Measurements from ENCODE around the gene CSPG4. TPM values are rescaled to one million over a fixed set of nuclear protein-coding genes. Genes with fewer than 3 reads are reported as not detected.

The CSPG4 gene
- total RNA-seq, 1 experiment from 2014 or later, result 2.4 TPM

DNA sequence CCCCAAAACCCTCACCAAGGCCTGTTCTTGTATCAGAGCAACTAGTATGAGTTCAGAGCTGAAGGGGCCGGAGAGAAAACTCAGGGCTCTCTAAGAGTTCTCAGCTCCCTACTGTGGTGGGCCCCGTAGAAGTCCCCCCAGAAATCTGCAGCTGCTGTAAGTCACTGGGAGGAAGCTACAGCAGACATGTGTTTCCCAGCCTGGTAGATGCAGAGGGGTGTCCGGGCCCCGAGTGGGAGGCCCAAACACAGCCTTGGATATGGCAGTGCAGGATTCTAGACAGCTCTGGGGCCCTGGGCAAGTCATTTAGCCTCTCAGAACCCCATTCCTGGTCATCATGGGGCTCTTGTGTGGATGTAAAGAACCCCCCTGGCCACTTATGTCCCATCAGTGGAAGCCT is 39.2 kb upstream of the CSPG4 start:
- Histone ChIP-seq H3K9me2 (ENCODE audit: insufficient read depth) (no peaks in the 10 kb centered on the region), H3F3A (ENCODE audit: insufficient read depth, low read depth) (no peaks in the 10 kb centered on the region), H3K36me3 (ENCODE audit: low read depth) (no peaks in the 10 kb centered on the region), H3K27ac (no peak overlapping the region), H3K79me2 (ENCODE audit: low read depth) (no peaks in the 10 kb centered on the region), H4K20me1 (ENCODE audit: insufficient read depth) (no peaks in the 10 kb centered on the region), H3K4me1 (replicated peaks; ENCODE audit: insufficient read depth) (no peaks in the 10 kb centered on the region), H3K9me3 (ENCODE audit: insufficient read depth, low read depth) (no peaks in the 10 kb centered on the region), H3K4me2 (no peak overlapping the region), H2AFZ (no peak overlapping the region), H3K4me3 (no peak overlapping the region), H3K27me3 (ENCODE audit: insufficient read depth, low read depth) (no peaks in the 10 kb centered on the region)
- TF ChIP-seq CTCF (conservative IDR thresholded peaks at IDR 0.05) (no peak), EZH2 (IDR thresholded peaks at IDR 0.05; ENCODE audit: low read depth) (no peak)
- intact Hi-C loops (cut with micrococcal nuclease; ENCODE audit: unreplicated experiment), result no loop called here
- BruUV-seq (replicated peaks), result no TSS peak
- ChIA-PET CTCF (interaction anchor here (0.7 kb wide), 1 partner anchor 65 kb away, joined by 3 read pairs; no protein-coding TSS in a partner anchor), POLR2A (ENCODE audit: unreplicated experiment) (no interaction called here)
- DNase-seq, result no peak

- Histone ChIP-seq H3K4me3 (no peak overlapping the region), H3K9me2 (ENCODE audit: insufficient read depth) (no peaks in the 10 kb centered on the region), H3K79me2 (ENCODE audit: low read depth) (no peaks in the 10 kb centered on the region), H3K4me2 (no peak overlapping the region), H4K20me1 (ENCODE audit: insufficient read depth) (no peaks in the 10 kb centered on the region), H3K27me3 (ENCODE audit: insufficient read depth, low read depth) (no peaks in the 10 kb centered on the region), H3K36me3 (ENCODE audit: low read depth) (no peaks in the 10 kb centered on the region), H3K9me3 (ENCODE audit: insufficient read depth, low read depth) (no peaks in the 10 kb centered on the region), H2AFZ (no peak overlapping the region), H3F3A (ENCODE audit: insufficient read depth, low read depth) (no peaks in the 10 kb centered on the region), H3K27ac (no peak overlapping the region), H3K4me1 (replicated peaks; ENCODE audit: insufficient read depth) (no peaks in the 10 kb centered on the region)
- BruUV-seq (replicated peaks), result no TSS peak
- DNase-seq, result no peak
- CTCF ChIA-PET, result interaction anchor here (0.7 kb wide), 1 partner anchor 65 kb away, joined by 3 read pairs; no protein-coding TSS in a partner anchor
- intact Hi-C loops (cut with micrococcal nuclease; ENCODE audit: unreplicated experiment), result no loop called here
- TF ChIP-seq EZH2 (IDR thresholded peaks at IDR 0.05; ENCODE audit: low read depth) (no peak), CTCF (conservative IDR thresholded peaks at IDR 0.05) (no peak)
- POLR2A ChIA-PET (ENCODE audit: unreplicated experiment), result no interaction called here
Measured at GRCh38 chr15:75751116-75751875, 38.6 kb upstream of the CSPG4 start.

- ChIA-PET POLR2A (ENCODE audit: unreplicated experiment) (no interaction called here), CTCF (no interaction called here)
- no peak for TF ChIP-seq EZH2 (IDR thresholded peaks at IDR 0.05; ENCODE audit: low read depth)
- TF ChIP-seq CTCF (conservative IDR thresholded peaks at IDR 0.05), result no peak
- intact Hi-C loops (cut with micrococcal nuclease; ENCODE audit: unreplicated experiment), result no loop called here
- DNase-seq, result no peak
- Histone ChIP-seq H3K4me1 (replicated peaks; ENCODE audit: insufficient read depth) (no peaks in the 10 kb centered on the region), H3K79me2 (ENCODE audit: low read depth) (no peaks in the 10 kb centered on the region), H3K36me3 (ENCODE audit: low read depth) (no peaks in the 10 kb centered on the region), H3K4me3 (no peak overlapping the region), H3K9me3 (ENCODE audit: insufficient read depth, low read depth) (no peaks in the 10 kb centered on the region), H4K20me1 (ENCODE audit: insufficient read depth) (no peaks in the 10 kb centered on the region), H3K9me2 (ENCODE audit: insufficient read depth) (no peaks in the 10 kb centered on the region), H2AFZ (no peak overlapping the region), H3K27ac (no peak overlapping the region), H3K27me3 (ENCODE audit: insufficient read depth, low read depth) (no peaks in the 10 kb centered on the region), H3F3A (ENCODE audit: insufficient read depth, low read depth) (no peaks in the 10 kb centered on the region), H3K4me2 (no peak overlapping the region)
- no TSS peak for BruUV-seq (replicated peaks)
Measured at GRCh38 chr15:75750261-75751050, 37.8 kb upstream of the CSPG4 start.
